ENCODE data around the gene ADAMTSL1.

Gene ADAMTSL1

DNA sequence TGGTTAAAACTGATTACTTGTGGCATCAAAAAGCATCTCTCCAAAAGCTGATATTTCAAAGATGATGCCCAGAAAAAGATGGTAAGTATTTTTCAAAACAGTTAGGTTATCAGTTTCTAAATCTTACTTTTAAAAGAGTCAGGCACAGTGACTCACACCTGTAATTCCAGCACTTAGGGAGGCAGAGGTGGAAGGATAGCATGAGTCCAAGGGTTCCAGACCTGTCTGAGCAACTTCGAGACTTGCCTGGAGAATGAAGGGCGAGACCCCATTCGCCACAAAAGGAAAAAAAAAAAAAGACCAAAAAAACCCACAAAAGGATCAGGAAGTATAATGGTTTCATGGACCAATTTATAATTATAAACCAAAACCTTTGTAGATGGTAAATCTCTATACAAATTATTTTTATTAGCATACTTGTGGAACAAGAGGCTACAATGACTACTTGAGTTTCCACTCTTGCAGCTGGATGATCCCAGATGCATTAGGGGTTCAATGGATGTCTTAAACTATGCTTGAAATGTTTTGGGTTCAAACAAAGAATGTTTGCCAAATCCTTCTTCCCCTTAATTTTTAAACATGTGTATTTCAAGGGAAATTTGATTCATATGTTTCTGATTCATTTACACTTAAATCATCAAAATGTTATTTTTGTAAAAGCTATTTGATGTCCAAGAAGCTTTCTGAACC lies 96.1 kb downstream of the ADAMTSL1 start:
- H3K27ac ChIP-seq, result no peak overlapping the region

GRCh38 chr9:18573021-18573556 lies 99.1 kb downstream of the ADAMTSL1 start:
- no peak for TF ChIP-seq ZFX (IDR thresholded peaks at IDR 0.05; ENCODE audit: borderline replicate concordance)
- no peak for TF ChIP-seq CTCF (IDR thresholded peaks at IDR 0.05)
- H3K27ac ChIP-seq, result no peak overlapping the region

More for the DNA sequence above, 96.1 kb downstream of the ADAMTSL1 start:
- no peak for TF ChIP-seq CTCF (IDR thresholded peaks at IDR 0.05)
- no peak for TF ChIP-seq ZFX (IDR thresholded peaks at IDR 0.05; ENCODE audit: borderline replicate concordance)

DNA sequence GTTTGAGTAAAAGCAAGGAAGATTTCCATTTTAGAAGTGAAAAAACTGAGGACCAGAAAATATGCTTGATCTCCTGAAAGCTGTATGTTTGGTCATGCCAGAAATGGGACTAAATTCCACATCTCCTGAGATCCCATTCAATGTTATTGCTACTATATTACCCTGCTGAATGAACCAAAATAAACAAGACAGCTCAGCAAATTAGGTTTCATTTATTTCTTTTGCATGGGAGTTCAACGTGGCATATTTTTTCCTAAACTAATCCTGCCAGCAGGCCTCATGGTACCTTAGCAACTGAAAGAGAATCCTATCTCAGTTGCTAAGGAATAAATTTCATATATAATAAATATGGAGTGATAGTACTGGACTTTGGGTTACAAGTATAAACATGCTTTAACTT lies 101.7 kb downstream of the ADAMTSL1 start:
- TF ChIP-seq CTCF (IDR thresholded peaks at IDR 0.05), result no peak
- no peak for TF ChIP-seq ZFX (IDR thresholded peaks at IDR 0.05; ENCODE audit: borderline replicate concordance)
- no peak overlapping the region for H3K27ac ChIP-seq

DNA sequence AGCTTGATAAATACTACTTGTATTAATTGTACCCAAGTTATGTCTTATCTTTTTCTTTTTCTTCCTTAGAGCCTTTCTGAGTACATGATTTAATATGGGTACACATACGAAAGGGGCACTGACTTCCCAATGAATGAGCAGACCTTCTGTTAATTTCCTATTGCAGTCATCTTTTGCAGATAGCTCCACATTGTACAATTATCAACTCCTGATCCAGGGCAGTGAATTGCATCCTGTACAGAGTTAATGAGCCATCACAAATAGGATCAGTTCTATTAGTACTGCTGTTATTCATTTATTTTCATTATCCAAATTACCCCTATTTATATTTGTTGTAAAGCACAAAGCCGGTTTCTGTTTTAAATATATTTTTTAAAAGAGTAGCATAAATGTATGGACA lies 105.6 kb downstream of the ADAMTSL1 start:
- no peak overlapping the region for H3K27ac ChIP-seq
- TF ChIP-seq CTCF (IDR thresholded peaks at IDR 0.05), result no peak
- no peak for TF ChIP-seq ZFX (IDR thresholded peaks at IDR 0.05; ENCODE audit: borderline replicate concordance)

DNA sequence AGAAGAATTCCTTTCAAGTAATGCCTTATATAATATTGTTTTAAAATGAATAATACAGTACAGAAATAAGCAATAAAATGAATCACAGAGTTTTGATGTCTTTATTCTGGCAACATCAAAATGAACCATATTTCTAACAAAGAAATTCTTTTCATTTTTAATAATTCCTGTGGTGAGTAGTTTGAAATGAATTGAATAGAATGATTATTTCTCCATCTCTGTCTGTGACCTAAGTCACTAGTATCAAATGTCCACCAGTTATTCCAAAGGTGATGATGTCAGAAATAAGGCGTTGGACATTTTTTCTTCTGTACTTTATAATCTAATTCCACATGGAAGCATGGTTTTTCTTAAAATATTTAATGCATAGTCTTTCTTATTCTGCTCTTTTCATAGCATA lies 106.2 kb downstream of the ADAMTSL1 start:
- no peak for TF ChIP-seq CTCF (IDR thresholded peaks at IDR 0.05)
- no peak for TF ChIP-seq ZFX (IDR thresholded peaks at IDR 0.05; ENCODE audit: borderline replicate concordance)
- H3K27ac ChIP-seq, result no peak overlapping the region

DNA sequence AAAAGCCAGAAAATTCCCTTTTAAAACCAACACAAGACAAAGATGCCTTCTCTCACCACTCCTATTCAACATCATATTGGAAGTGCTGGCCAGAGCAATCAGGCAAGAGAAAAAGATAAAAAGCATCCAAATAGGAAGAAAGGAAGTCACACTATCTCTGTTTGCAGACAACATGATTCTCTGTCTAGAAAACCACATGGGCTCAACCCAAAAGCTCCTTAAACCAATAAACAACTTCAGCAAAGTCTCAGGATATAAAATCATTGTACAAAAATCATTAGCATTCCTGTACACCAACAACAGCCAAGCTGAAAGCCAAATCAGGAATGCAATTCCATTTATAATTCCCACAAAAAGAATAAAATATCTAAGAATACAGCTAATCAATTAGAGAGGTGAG lies 112.0 kb downstream of the ADAMTSL1 start:
- TF ChIP-seq ZFX (IDR thresholded peaks at IDR 0.05; ENCODE audit: borderline replicate concordance), result no peak
- no peak for TF ChIP-seq CTCF (IDR thresholded peaks at IDR 0.05)
- no peak overlapping the region for H3K27ac ChIP-seq

DNA sequence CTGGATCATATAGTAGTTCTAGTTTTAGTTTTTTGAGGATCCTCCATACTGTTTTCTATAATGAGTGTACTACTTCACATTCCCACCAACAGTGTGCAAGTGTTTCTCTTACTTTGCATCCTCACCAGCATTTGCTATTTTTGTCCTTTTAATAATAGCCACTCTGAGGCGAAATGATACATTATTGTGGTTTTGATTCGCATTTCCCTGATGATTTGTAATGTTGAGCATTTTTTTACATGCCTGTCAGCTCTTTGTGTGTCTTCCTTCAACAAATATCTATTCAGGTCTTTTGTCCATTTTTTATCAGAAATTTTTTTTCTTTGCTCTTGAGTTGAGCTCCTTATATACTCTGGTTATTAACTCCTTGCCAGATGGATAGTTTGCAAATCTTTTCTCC lies 114.0 kb downstream of the ADAMTSL1 start:
- TF ChIP-seq CTCF (IDR thresholded peaks at IDR 0.05) (no peak), ZFX (IDR thresholded peaks at IDR 0.05; ENCODE audit: borderline replicate concordance) (no peak)

More for the DNA sequence above, 114.0 kb downstream of the ADAMTSL1 start:
- no peak overlapping the region for H3K27ac ChIP-seq

Measured in 22Rv1 (cell line).